ENCODE results near the gene F10. TPM values are rescaled to one million over a fixed set of nuclear protein-coding genes. Genes with fewer than 3 reads are reported as not detected.

The F10 gene
- total and polyA plus RNA-seq, 2 of the 13 experiments (the other 11 are each of a cell fraction or from before 2014, with no cell fraction given) = 58.4 to 237 TPM

DNA sequence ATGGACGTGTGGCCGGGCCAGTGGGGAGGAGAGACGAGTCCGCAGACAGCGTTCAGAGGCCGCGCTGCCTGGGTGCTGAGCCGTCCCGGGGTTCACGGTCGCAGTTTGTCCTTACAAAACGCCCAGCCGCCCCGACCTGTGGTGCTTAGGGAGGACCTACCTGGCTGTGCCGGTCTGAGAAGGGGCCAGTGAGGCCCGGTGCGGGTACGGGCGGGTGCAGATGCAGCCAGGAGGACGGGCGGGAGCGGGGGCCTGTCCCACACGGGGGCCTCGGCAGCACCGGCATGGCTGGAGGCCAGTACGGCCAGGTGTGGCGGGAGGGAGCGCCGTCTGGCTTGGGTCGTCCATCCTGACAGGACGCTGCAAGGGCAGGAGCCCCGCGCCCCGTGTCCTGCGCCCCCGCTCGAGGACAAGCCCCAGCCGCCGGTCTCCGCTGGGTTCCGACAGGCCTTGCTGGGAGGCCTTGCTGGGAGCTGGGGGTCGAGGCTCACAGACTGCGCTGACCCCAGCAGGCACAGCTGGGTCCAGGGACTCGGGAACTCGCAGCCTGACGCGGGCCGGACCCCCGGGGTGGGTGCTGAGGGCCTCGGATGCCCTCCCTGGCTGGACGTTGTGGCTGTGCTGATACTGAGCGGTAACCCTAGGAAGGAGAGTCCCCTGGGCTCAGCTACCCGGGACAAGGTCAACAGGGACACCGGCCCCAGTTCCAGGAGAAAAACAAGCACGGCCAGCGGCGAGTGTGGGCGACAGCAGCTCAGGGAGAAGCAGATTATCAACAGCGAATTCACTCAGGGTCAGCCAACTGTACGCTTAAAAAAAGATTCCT, 30.6 kb downstream of the F10 start (continued):
- no peak for TF ChIP-seq ELF3 (CRISPR knock-in tag; IDR thresholded peaks at IDR 0.05)
- TF ChIP-seq, protein P1, sequence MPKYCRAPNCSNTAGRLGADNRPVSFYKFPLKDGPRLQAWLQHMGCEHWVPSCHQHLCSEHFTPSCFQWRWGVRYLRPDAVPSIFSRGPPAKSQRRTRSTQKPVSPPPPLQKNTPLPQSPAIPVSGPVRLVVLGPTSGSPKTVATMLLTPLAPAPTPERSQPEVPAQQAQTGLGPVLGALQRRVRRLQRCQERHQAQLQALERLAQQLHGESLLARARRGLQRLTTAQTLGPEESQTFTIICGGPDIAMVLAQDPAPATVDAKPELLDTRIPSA (CRISPR knock-in tag; IDR thresholded peaks at IDR 0.05; ENCODE audit: borderline replicate concordance) = no peak
- no peak for TF ChIP-seq ZSCAN12 (CRISPR knock-in tag; IDR thresholded peaks at IDR 0.05)
- no peak for TF ChIP-seq ZFP37 (CRISPR knock-in tag; IDR thresholded peaks at IDR 0.05; ENCODE audit: borderline replicate concordance)
- peak; percentile 14; the same call in 1 of the 2 replicates for TF ChIP-seq DMAP1 (CRISPR knock-in tag; IDR thresholded peaks at IDR 0.05)
- no peak for TF ChIP-seq SUZ12 (IDR thresholded peaks at IDR 0.05; ENCODE audit: low read depth, low read length)
- TF ChIP-seq EP300 (IDR thresholded peaks at IDR 0.05; ENCODE audit: low read depth in 2 of 2, low read length in 2 of 2) = no peak
- no peak for TF ChIP-seq EP300 (CRISPR knock-in tag; IDR thresholded peaks at IDR 0.05; ENCODE audit: borderline replicate concordance)
- peak; percentile 18; the same call in 1 of the 2 replicates for TF ChIP-seq POGZ (CRISPR knock-in tag; IDR thresholded peaks at IDR 0.05)
- TF ChIP-seq HMG20B (CRISPR knock-in tag; conservative IDR thresholded peaks at IDR 0.05) = no peak
- no peak for TF ChIP-seq MAF1 (CRISPR knock-in tag; IDR thresholded peaks at IDR 0.05; ENCODE audit: borderline replicate concordance)
- TF ChIP-seq ZFP36 (IDR thresholded peaks at IDR 0.05; ENCODE audit: borderline replicate concordance, low read depth, low read length, partially characterized antibody) = no peak
- no peak for TF ChIP-seq PHB2 (IDR thresholded peaks at IDR 0.05; ENCODE audit: partially characterized antibody)
- peak; percentile 50; the same call in 1 of the 2 replicates for TF ChIP-seq BATF2 (CRISPR knock-in tag; IDR thresholded peaks at IDR 0.05)
- TF ChIP-seq NCOA1 (CRISPR knock-in tag; IDR thresholded peaks at IDR 0.05) = no peak
- no peak for TF ChIP-seq SNRNP70 (IDR thresholded peaks at IDR 0.05; ENCODE audit: low read depth, low read length)
- TF ChIP-seq ZNF30 (CRISPR knock-in tag; IDR thresholded peaks at IDR 0.05) = no peak
- TF ChIP-seq SIX4 (CRISPR knock-in tag; IDR thresholded peaks at IDR 0.05) = no peak
- TF ChIP-seq JUND (CRISPR knock-in tag; IDR thresholded peaks at IDR 0.05) = no peak
- TF ChIP-seq, protein P2, sequence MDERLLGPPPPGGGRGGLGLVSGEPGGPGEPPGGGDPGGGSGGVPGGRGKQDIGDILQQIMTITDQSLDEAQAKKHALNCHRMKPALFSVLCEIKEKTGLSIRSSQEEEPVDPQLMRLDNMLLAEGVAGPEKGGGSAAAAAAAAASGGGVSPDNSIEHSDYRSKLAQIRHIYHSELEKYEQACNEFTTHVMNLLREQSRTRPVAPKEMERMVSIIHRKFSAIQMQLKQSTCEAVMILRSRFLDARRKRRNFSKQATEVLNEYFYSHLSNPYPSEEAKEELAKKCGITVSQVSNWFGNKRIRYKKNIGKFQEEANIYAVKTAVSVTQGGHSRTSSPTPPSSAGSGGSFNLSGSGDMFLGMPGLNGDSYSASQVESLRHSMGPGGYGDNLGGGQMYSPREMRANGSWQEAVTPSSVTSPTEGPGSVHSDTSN (CRISPR knock-in tag; IDR thresholded peaks at IDR 0.05) = no peak
- TF ChIP-seq ZNF546 (CRISPR knock-in tag; conservative IDR thresholded peaks at IDR 0.05) = 0 out of 2 replicates have a peak, but pooled peaks have one; percentile 43
- TF ChIP-seq ZNF619 (CRISPR knock-in tag; IDR thresholded peaks at IDR 0.05) = 0 out of 2 replicates have a peak, but pooled peaks have one; percentile 78
- peak; percentile 97 for TF ChIP-seq SNAI1 (CRISPR knock-in tag; IDR thresholded peaks at IDR 0.05; ENCODE audit: borderline replicate concordance)
- TF ChIP-seq TMF1 (CRISPR knock-in tag; IDR thresholded peaks at IDR 0.05; ENCODE audit: low read depth) = no peak
- no peak for TF ChIP-seq CBX1 (IDR thresholded peaks at IDR 0.05; ENCODE audit: low read depth)
- TF ChIP-seq YY1 (IDR thresholded peaks at IDR 0.05; ENCODE audit: insufficient read depth, insufficient replicate concordance, low read depth, low read length) = no peak
- no peak for TF ChIP-seq CBX5 (CRISPR knock-in tag; IDR thresholded peaks at IDR 0.05; ENCODE audit: borderline replicate concordance)
- TF ChIP-seq ZFP91 (CRISPR knock-in tag; IDR thresholded peaks at IDR 0.05; ENCODE audit: borderline replicate concordance) = peak; percentile 64
